Inflammatory macrophage treated with lipopolysaccharide for 1 hour (primary cell): ENCODE measurements around the gene PLGRKT.
"Not testable (repeated sequence)": the region's sequence is repeated elsewhere in the genome, so short reads cannot be mapped to it uniquely, and the experiment has no call there.

Source experiments
- DNase-seq, 2 donors: peaks; one replicate each; pipeline ENCODE4 v3.0.0-alpha.2; 2020 to 2022

The PLGRKT gene

GRCh38 chr9:5450359-5451091 lies 12.8 kb upstream of the PLGRKT start, which contains the start of gene CD274:
TSS of gene CD274 (plus strand) at chr9:5450542. CDS start at chr9:5456114, 5,572 bp downstream.
- peak; percentile 97 to 99 for DNase-seq

DNA sequence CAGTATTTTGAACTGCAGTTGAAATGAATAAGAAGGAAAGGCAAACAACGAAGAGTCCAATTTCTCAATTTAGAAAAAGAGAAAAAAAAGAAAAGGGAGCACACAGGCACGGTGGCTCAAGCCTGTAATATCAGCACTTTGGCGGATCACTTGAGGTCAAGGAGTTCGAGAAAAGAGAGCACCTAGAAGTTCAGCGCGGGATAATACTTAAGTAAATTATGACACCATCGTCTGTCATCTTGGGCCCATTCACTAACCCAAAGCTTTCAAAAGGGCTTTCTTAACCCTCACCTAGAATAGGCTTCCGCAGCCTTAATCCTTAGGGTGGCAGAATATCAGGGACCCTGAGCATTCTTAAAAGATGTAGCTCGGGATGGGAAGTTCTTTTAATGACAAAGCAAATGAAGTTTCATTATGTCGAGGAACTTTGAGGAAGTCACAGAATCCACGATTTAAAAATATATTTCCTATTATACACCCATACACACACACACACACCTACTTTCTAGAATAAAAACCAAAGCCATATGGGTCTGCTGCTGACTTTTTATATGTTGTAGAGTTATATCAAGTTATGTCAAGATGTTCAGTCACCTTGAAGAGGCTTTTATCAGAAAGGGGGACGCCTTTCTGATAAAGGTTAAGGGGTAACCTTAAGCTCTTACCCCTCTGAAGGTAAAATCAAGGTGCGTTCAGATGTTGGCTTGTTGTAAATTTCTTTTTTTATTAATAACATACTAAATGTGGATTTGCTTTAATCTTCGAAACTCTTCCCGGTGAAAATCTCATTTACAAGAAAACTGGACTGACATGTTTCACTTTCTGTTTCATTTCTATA lies 12.0 kb upstream of the PLGRKT start:
- peak; percentile 60 to 61 for DNase-seq

- DNase-seq = peak in 1 of 2 donors; percentile 86
These were observed 11.0 kb upstream of the PLGRKT start for GRCh38 chr9:5448461-5449435.

GRCh38 chr9:5448016-5448415 lies 10.3 kb upstream of the PLGRKT start:
- no peak for DNase-seq

DNA sequence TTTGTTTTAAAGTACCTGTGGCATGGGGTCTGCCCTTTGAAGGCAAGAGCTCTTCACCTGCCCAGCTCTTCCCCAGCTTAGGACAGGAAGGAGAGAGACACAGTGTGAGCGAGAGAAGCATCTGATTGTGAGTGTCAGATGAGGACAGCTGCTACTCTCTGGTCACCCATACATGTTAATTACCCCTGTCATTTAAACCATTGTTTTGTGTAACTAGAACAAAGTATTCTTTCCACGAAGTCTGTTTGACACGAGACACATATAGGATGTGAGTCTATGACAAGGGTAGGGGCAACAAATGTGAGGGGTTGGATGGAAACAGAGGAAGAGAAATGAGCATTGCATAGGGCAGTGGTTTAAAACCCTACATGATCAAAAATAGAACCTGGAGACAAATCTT lies 9.6 kb upstream of the PLGRKT start:
- no peak for DNase-seq

DNA sequence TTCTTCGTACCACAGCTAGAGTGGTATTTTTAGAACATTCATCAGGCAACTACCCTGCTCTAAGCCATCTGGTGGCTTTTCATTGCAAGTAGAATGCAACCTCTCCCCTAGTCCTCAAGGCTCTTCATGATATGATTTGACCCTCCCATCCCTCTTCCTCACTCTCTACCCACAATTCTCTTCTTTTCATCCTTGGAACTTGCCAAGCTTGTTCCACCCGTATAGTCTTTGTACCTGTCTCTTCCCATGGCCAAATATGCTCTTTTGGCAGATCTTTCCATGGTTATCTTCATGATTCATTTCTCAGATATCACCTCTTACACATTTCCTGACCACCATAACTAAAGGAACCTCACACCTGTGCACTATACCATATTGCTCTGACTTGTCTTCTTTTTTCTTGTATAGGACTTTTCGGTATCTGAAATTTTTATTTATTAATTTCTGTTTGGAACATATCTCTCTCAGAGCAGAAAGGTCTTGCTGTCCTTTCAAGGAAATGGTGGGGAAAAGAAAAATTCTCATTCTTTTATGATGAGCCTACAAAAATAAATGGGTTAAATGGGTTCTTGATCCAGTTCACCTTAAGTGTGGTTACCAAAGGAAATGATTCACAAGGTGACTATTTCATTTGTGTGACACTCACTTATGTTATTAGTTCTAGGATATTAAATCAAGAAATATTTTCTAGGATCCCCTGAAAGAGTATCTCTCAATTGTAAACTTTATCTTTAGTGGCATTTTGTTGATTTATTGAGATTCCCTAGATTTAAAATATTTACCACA lies 8.9 kb upstream of the PLGRKT start:
- DNase-seq = no peak

- peak; percentile 78 to 80 for DNase-seq
These were observed 8.2 kb upstream of the PLGRKT start for GRCh38 chr9:5445886-5446285.

GRCh38 chr9:5445096-5445495 lies 7.4 kb upstream of the PLGRKT start:
- not testable (repeated sequence) for DNase-seq

DNA sequence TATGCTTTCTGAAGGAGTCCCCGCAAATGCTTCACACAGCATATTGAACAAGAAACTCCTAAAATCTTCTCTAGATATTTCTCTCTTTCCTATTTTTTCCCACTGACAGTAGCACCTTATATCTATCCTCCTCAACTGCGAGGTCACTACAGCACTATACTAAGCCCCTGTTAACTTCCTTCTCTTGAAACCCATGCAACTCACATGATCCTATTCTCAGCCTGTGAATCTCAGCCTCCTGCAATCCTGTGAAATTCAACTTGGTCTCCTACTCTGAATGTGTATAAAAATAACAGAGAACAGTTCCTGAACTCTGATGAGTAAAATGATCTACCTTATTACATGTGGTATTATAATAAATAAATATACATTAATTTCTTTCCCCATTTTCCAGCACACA lies 6.1 kb upstream of the PLGRKT start:
- peak; percentile 43 to 85 for DNase-seq

DNA sequence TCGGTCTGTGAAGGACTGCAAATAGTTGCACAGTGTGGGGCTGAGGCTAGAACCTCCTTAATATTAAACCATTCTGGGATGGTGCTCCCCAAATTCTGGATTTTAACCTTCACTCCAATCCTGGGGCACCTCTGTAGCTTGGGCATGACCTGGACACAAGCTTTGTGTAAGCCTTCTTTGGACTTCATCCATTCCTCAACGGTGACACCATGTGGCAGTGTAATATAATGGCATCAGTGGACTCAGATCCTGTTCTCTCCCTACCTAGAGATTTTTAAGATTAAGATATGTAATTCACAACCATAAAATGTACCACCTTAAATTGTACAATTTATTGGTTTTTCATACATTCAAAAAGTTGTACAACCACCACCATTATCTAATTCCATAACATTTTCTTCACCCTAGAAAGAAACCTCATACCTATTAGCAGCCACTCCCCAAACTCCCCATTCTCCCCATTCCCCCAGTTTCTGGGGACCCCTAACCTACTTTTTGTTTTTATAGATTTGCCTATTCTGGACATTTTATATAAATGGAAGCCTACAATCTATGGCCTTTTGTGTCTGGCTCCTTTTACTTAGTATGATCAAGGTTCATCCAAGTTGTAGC lies 4.8 kb upstream of the PLGRKT start:
- DNase-seq = peak; percentile 61 to 66

- DNase-seq = peak; percentile 41 to 56
These were observed 3.3 kb upstream of the PLGRKT start for GRCh38 chr9:5441043-5441442.

DNA sequence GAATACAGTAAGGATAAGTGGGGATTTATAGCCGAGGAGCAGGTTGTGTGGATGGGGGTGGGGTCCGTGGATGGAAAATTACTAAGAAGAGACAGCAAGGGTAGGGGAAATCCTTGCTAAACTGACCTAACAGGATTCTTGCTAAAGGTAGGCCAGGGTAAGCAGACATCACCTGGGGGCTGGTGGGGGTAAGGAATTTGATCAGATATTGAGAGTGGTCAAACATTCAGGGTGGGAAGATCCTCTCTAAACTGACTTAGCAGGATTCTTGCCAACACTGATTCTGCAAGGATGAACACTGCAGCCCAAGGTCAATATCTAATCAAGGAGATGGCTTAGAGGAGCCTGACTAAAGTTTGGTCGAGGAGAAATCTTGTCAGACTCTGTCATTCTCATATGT lies 2.7 kb upstream of the PLGRKT start:
- no peak for DNase-seq

- peak; percentile 62 to 78 for DNase-seq
These were observed 807 bp upstream of the PLGRKT start for GRCh38 chr9:5438301-5439162.

DNA sequence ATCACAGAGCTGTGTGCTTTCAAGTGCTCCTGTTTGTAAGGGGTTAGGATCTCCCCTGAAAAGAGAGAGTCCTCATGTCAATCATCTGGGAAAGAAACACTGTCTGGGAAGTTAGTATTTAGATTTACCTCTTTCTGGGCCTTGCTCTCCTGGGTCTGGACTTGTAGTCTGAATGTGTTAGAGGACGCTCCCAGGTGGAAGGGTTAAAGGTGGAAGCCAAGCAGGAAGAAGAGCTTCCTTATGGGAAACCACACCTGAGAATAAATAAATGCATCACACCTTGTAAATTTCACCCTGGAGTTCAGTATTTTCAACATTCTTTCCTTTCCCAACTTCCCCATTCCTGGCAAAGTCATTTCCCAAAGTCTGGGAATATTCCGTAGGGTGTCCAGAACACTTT lies 1.3 kb downstream of the PLGRKT start:
- no peak for DNase-seq

DNA sequence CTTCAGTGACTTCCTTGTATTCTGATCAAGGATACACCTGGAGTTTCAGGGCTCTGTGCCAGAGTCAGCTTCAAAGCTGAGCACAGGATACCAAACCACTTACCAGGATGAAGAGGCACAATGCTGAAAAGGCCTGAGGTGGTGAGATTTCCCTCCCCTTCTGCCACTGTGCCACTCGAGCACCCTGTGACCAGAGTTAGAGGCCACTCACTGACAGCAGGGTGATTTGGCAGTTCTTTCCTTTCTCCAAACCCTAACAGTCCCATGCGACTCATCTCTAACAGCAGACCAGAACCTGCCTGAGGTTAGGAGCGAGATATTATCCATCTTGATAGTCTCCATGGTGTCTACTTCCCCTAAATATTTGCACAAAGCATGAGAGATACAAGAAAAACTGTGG lies 1.8 kb downstream of the PLGRKT start:
- DNase-seq = no peak

DNA sequence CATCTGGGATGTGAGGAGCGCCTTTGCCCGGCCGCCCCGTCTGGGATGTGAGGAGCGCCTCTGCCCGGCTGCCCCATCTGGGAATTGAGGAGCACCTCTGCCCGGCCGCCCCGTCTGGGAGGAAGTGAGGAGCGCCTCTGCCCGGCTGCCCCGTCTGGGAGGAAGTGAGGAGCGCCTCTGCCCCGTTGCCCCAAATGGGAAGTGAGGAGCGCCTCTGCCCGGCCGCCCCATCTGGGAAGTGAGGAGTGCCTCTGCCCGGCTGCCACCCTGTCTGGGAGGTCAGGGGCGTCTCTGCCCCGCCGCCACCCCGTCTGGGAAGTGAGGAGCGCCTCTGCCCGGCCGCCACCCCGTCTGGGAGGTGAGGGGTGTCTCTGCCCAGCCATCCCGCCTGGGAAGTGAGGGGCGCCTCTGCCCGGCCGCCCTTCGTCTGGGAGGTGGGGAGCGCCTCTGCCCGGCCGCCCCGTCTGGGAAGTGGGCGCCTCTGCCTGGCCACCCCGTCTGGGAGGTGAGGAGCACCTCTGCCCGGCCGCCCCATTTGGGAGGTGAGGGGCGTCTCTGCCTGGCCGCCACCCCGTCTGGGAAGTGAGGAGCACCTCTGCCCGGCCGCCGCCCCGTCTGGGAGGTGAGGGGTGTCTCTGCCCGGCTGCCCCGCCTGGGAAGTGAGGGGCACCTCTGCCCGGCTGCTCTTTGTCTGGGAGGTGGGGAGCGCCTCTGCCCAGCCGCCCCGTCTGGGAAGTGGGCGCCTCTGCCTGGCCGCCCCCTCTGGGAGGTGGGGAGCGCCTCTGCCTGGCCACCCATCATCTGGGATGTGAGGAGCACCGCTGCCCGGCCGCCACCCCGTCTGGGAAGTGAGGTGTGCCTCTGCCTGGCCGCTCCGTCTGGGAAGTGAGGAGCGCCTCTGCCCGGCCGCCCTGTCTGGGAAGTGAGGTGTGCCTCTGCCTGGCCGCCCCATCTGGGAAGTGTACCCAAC lies 3.6 kb downstream of the PLGRKT start:
- DNase-seq = not testable (repeated sequence)

DNA sequence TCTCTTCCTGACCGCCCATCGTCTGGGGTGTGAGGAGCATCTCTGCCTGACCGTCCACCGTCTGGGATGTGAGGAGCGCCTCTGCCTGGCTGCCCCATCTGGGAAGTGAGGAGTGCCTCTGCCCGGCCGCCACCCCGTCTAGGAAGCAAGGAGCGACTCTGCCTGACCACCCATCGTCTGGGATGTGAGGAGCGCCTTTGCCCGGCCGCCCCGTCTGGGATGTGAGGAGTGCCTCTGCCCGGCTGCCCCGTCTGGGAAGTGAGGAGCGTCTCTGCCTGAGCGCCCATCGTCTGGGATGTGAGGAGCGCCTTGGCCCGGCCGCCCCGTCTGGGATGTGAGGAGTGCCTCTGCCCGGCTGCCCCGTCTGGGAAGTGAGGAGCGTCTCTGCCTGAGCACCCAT lies 4.4 kb downstream of the PLGRKT start:
- not testable (repeated sequence) for DNase-seq

DNA sequence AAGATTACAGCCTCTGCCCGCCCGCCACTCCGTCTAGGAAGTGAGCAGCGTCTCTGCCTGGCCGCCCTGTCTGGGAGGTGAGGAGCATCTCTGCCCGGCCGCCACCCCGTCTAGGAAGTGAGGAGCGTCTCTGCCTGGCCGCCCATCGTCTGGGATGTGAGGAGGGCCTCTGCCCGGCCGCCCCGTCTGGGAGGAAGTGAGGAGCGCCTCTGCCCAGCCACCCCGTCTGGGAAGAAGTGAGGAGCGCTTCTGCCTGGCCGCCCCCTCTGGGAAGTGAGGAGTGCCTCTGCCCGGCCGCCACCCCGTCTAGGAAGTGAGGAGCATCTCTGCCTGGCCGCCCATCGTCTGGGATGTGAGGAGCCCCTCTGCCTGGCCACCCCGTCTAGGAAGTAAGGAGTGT lies 4.8 kb downstream of the PLGRKT start:
- DNase-seq = not testable (repeated sequence)

DNA sequence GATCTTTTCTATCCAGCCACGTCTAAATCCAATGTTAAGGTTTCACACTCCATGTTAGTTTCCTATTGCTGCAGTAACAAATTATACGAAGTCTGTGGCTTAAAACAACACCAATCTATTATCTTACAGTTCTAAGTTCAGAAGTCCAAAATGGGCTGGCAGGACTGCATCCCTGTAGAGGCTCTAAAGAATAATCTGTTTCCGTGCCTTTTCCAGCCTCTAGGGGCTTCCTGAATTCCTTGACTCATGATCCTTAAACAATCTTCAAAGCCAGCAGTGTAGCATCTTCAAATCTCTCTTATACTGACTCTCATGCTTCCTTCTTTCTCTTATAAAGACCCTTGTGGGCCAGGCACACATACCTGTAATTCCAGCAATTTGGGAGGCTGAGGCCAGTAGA lies 6.8 kb downstream of the PLGRKT start:
- no peak for DNase-seq
